ENCODE measurements around the gene TRIL.

TRIL gene

DNA sequence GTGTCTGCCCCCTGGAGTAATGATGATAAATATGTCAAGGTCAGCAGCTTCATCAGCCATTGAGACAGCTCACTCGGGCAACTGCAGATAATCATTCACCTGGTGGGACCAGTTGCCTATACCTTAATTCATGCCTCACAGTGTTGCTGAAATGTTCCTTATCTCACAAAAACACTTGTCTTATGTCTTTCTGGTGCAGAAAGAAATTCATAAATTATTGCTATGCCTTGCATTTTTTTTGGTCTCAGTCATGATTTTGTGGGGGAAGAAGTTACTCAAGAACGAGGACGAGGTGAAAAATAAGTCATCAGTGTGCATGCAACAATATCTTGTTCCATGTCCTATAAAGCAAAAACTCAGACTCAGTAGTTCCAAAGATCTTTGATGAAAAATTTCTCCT is 16.0 kb downstream of the TRIL start:
- H3K4me3 ChIP-seq (ENCODE audit: low read depth, low read length) = no peak overlapping the region
- TF ChIP-seq, protein P1, sequence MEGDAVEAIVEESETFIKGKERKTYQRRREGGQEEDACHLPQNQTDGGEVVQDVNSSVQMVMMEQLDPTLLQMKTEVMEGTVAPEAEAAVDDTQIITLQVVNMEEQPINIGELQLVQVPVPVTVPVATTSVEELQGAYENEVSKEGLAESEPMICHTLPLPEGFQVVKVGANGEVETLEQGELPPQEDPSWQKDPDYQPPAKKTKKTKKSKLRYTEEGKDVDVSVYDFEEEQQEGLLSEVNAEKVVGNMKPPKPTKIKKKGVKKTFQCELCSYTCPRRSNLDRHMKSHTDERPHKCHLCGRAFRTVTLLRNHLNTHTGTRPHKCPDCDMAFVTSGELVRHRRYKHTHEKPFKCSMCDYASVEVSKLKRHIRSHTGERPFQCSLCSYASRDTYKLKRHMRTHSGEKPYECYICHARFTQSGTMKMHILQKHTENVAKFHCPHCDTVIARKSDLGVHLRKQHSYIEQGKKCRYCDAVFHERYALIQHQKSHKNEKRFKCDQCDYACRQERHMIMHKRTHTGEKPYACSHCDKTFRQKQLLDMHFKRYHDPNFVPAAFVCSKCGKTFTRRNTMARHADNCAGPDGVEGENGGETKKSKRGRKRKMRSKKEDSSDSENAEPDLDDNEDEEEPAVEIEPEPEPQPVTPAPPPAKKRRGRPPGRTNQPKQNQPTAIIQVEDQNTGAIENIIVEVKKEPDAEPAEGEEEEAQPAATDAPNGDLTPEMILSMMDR (IDR thresholded peaks at IDR 0.05; ENCODE audit: low read depth, low read length) = no peak

DNA sequence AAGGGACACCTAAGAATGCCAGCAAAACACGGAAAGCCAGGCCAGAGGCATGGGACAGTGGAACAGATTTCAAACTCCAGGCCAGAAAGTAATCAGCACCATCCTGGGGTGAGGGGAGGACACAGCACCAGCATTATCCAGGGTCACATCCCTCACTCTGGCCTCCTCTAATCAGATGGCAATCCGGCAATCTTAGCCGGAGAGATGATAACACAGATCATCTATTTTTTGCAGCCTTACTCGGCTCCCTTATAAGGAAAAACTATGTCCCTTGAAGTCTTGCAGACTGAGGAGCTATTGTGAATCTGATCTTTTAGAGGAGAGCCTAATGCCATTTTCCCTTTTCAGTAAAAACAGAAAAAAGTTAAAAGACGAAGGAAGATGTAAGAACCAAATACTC is 16.5 kb downstream of the TRIL start:
- no peak overlapping the region for H3K4me3 ChIP-seq (ENCODE audit: low read depth, low read length)
- TF ChIP-seq, protein P1 (IDR thresholded peaks at IDR 0.05; ENCODE audit: low read depth, low read length) = no peak

DNA sequence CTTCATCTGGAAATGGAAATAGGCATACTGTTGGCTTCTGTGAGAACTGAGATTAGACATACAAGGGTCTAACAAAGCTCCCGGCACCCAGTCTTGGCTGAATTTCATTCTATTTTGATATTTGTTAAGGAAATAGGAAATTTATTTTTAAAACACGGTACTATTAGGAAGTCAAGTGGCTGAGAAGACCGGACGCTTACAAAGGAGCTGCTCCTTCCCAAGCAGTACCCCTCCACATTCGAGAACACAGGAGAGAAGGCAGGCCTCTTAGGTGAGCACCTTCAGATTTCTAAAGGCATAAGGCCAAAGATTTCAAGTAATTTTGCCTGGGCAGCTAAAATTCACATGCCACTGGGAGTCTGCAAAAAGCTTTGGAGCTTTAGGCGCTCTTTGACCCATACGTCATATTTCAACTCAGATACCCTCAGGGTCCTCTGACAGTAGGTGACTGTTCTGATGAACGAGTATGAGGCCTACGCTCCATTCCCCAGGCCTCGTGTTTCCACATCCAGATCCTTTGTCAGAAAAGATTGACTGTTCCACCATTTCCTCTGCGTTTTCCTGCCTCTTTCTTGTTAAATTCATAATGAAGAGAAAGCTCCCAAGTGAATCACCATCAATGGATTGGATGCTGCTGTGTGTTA is 17.3 kb downstream of the TRIL start:
- TF ChIP-seq, protein P1 (IDR thresholded peaks at IDR 0.05; ENCODE audit: low read depth, low read length) = no peak

DNA sequence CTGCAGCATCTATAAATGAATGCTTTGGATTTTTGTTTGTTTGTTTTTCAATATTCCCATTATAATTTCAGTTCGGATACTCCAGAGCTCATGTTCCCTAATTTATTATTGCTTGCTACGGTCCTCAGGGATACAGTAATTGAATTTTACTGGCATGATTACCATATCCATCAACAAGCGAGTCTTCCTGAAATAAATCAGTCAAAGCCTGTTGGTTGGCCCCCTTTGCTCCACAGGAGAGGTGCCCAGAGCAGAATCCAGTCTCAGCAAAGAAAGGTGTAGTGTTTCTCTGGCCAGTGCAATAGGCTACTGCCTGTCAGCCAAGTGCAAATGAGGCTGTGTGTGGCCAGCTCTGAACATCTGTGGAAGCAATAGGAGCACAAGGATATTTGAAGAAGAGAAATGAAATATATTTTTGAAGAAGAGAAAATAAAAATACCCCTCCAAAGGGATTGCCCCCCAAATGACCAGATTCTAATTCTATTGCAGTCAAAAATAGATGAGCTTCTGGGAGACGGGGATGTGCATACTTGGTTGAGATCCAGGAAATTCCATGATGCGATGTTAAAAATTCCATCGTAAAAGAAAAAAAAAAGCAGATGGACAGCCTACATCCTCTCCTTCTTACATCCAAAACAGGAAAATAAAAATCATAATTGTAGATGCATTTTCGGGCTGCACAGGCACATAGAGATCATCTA is 18.1 kb downstream of the TRIL start:
- H3K4me3 ChIP-seq (ENCODE audit: low read depth, low read length) = no peak overlapping the region
- TF ChIP-seq, protein P1 (IDR thresholded peaks at IDR 0.05; ENCODE audit: low read depth, low read length) = no peak

More for the DNA sequence above, 17.3 kb downstream of the TRIL start:
- no peak overlapping the region for H3K4me3 ChIP-seq (ENCODE audit: low read depth, low read length)

DNA sequence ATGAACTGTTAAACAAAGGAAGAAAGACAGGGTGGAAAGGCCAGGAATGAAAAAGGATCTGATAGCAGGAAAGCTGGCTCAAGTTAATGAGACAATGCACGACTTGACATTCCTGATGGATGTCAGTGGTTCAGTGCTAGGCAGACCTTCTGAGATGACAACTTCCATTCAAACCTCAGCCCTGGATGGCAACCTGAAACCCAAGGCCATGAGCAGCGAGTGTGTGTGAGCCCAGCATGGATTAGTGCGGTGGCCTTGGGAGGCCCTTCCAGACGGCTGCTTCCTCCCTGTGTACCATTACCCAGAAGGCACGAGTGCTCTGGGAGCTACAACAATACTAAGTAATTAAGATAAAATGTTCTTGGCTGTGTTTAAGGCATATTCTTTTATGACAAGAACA is 18.8 kb downstream of the TRIL start:
- TF ChIP-seq, protein P1 (IDR thresholded peaks at IDR 0.05; ENCODE audit: low read depth, low read length) = no peak
- no peak overlapping the region for H3K4me3 ChIP-seq (ENCODE audit: low read depth, low read length)

DNA sequence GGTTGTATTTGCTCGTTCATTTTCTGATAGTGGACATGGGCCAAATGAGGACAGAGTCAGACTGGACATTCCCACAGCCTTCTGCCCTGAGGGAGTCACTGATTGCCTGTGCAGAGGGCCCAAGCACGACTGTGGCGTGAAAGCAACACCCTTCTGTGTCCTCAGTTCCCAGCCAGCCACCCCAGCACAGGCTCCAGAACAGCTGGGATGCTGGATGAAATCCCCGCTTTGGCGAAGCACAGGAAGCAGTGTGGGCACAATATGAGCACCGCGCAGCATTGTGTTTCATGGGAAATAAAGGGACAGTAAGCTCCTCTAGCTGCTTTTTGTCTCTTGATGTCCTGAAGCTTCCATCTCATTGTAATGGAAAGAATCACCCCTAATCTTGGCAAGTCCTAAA is 20.5 kb downstream of the TRIL start:
- TF ChIP-seq, protein P1 (IDR thresholded peaks at IDR 0.05; ENCODE audit: low read depth, low read length) = no peak
- no peak overlapping the region for H3K4me3 ChIP-seq (ENCODE audit: low read depth, low read length)

DNA sequence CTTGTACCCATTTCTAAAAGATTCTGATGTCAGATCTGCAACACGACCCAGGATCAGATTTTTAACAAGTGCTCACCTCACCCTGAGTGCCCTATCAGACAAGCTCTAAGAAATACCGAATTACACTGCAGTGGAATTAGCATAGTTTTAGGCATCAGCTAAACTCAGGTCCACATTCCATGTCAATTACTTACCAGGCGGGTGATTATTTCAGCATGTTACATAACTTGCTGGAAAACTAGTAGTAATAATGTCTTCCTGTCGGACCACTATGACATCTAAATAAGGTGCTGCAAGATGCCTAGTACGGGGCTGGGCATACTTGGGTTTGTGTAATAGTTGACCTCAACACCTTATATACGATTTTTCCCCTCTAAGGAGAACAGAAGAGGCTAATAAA is 21.0 kb downstream of the TRIL start:
- TF ChIP-seq, protein P1 (IDR thresholded peaks at IDR 0.05; ENCODE audit: low read depth, low read length) = no peak
- H3K4me3 ChIP-seq (ENCODE audit: low read depth, low read length) = no peak overlapping the region

Data from WI38 (cell line).